Measurements from ENCODE around the gene BAK1.
"Not testable (repeated sequence)": the region's sequence is repeated elsewhere in the genome, so short reads cannot be mapped to it uniquely, and the experiment has no call there.

BAK1 gene

DNA sequence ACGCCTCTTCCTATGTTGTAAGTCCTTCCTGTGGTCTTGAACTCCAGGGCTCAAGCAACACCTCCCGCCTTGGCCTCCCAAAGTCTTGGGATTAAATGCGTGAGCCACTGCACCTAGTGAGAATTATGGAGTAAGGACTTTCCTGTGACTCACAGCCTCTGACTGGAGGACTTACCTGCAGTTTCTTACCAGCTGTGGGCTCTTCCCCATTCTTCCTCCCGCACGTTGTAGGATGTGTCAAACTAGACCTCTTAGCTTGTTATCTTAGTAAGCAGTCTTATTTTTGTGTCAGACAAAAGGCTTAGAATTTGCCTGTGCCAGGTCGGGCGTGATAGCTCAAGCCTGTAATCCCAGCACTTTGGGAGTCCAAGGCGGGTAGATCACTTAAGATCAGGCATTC lies 30.9 kb downstream of the BAK1 start:
- H3K36me3 ChIP-seq (ENCODE audit: control insufficient read depth, insufficient read depth, low read length), result no peaks in the 10 kb centered on the region
- no peaks in the 10 kb centered on the region for H3K9me3 ChIP-seq (ENCODE audit: control insufficient read depth, insufficient read depth, low read depth, low read length)
- H3K4me1 ChIP-seq (ENCODE audit: control insufficient read depth, insufficient read depth, low read length), result peaks cover 13% of the 10 kb centered on the region; the same call in 1 of the 2 replicates
- H3K4me3 ChIP-seq (ENCODE audit: low read depth, low read length), result no peak overlapping the region
- H3K27me3 ChIP-seq (ENCODE audit: control insufficient read depth, insufficient read depth, low read length), result no peaks in the 10 kb centered on the region
- H3K9ac ChIP-seq (ENCODE audit: low read length), result no peak overlapping the region
- H3K27ac ChIP-seq (ENCODE audit: low read depth, low read length), result no peak overlapping the region

DNA sequence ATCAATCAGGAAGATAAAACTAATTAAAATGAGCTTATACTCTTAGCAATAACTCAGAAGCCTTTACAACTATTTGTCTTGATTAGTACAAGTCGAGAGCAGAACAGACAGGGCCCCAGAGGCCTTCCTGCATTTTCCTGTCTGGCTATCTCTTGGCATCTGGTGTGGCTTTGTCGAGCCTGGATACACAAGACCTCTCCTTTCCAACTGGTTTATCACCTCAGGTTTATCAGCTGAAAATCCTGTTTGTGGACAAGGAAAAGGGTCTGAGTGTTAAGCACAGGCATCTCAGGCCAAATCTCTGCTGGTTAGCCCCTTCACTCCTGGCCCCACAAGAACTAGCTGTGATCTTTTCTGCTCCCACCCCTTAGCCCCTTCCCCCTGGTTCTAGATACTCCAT lies 32.6 kb downstream of the BAK1 start:
- no peaks in the 10 kb centered on the region for H3K36me3 ChIP-seq (ENCODE audit: control insufficient read depth, insufficient read depth, low read length)
- H3K9me3 ChIP-seq (ENCODE audit: control insufficient read depth, insufficient read depth, low read depth, low read length), result no peaks in the 10 kb centered on the region
- no peaks in the 10 kb centered on the region for H3K27me3 ChIP-seq (ENCODE audit: control insufficient read depth, insufficient read depth, low read length)
- H3K27ac ChIP-seq (ENCODE audit: low read depth, low read length), result no peak overlapping the region
- H3K4me3 ChIP-seq (ENCODE audit: low read depth, low read length), result no peak overlapping the region
- no peak overlapping the region for H3K9ac ChIP-seq (ENCODE audit: low read length)
- peaks cover 13% of the 10 kb centered on the region; the same call in 1 of the 2 replicates for H3K4me1 ChIP-seq (ENCODE audit: control insufficient read depth, insufficient read depth, low read length)

GRCh38 chr6:33546766-33547165 lies 33.3 kb downstream of the BAK1 start:
- Histone ChIP-seq H3K36me3 (ENCODE audit: control insufficient read depth, insufficient read depth, low read length) (no peaks in the 10 kb centered on the region), H3K27ac (ENCODE audit: low read depth, low read length) (no peak overlapping the region), H3K4me3 (ENCODE audit: low read depth, low read length) (no peak overlapping the region), H3K4me1 (ENCODE audit: control insufficient read depth, insufficient read depth, low read length) (peaks cover 13% of the 10 kb centered on the region; the same call in 1 of the 2 replicates), H3K27me3 (ENCODE audit: control insufficient read depth, insufficient read depth, low read length) (no peaks in the 10 kb centered on the region), H3K9ac (ENCODE audit: low read length) (no peak overlapping the region), H3K9me3 (ENCODE audit: control insufficient read depth, insufficient read depth, low read depth, low read length) (no peaks in the 10 kb centered on the region)

DNA sequence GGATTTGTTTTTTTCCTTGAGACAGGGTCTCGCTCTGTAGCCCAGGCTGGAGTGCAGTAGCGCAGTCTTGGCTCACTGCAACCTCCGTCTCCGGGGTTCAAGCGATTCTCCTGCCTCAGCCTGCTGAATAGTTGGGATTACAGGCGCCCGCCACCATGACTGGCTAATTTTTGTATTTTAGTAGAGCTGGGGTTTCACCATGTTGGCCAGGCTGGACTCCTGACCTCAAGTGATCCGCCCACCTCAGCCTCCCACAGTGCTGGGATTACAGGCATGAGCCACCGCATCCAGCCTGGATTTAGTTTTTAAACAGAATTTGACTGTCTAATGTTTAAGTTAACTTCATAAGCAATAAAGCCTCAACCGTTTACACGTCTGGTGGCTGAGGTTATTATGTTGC lies 34.8 kb downstream of the BAK1 start:
- H3K27me3 ChIP-seq (ENCODE audit: control insufficient read depth, insufficient read depth, low read length); H3K36me3 ChIP-seq (ENCODE audit: control insufficient read depth, insufficient read depth, low read length); H3K9me3 ChIP-seq (ENCODE audit: control insufficient read depth, insufficient read depth, low read depth, low read length); H3K27ac ChIP-seq (ENCODE audit: low read depth, low read length); H3K9ac ChIP-seq (ENCODE audit: low read length); H3K4me3 ChIP-seq (ENCODE audit: low read depth, low read length): not testable (repeated sequence)
- H3K4me1 ChIP-seq (ENCODE audit: control insufficient read depth, insufficient read depth, low read length), result peaks cover 13% of the 10 kb centered on the region; the same call in 1 of the 2 replicates

DNA sequence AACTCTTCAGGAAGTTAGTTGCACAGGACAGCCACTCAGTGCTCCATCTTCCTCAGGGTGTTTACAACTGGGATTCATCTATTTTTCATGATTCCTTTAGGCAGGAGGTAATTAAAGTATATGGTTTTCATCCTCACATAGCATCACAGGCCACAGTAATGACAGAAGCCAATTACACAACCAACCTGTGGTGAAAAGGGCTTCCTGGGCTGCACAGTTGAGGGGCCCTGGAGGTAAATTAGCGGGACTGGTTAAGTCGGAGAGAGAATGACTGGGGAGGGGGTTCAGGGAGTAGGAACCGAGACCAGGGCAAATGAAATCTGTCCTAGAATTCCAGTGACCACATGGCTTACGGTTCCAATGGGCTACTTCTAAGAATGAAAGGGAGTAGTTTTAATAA lies 37.0 kb downstream of the BAK1 start:
- no peaks in the 10 kb centered on the region for H3K9me3 ChIP-seq (ENCODE audit: control insufficient read depth, insufficient read depth, low read depth, low read length)
- H3K4me1 ChIP-seq (ENCODE audit: control insufficient read depth, insufficient read depth, low read length), result peaks cover 5% of the 10 kb centered on the region; the same call in 1 of the 2 replicates
- no peak overlapping the region for H3K9ac ChIP-seq (ENCODE audit: low read length)
- H3K27ac ChIP-seq (ENCODE audit: low read depth, low read length), result no peak overlapping the region
- H3K36me3 ChIP-seq (ENCODE audit: control insufficient read depth, insufficient read depth, low read length), result no peaks in the 10 kb centered on the region
- no peaks in the 10 kb centered on the region for H3K27me3 ChIP-seq (ENCODE audit: control insufficient read depth, insufficient read depth, low read length)
- H3K4me3 ChIP-seq (ENCODE audit: low read depth, low read length), result no peak overlapping the region

- Histone ChIP-seq H3K27ac (ENCODE audit: low read depth, low read length) (no peak overlapping the region), H3K36me3 (ENCODE audit: control insufficient read depth, insufficient read depth, low read length) (no peaks in the 10 kb centered on the region), H3K27me3 (ENCODE audit: control insufficient read depth, insufficient read depth, low read length) (no peaks in the 10 kb centered on the region), H3K4me3 (ENCODE audit: low read depth, low read length) (no peak overlapping the region), H3K9me3 (ENCODE audit: control insufficient read depth, insufficient read depth, low read depth, low read length) (no peaks in the 10 kb centered on the region), H3K9ac (ENCODE audit: low read length) (no peak overlapping the region), H3K4me1 (ENCODE audit: control insufficient read depth, insufficient read depth, low read length) (no peaks in the 10 kb centered on the region)
Measured at GRCh38 chr6:33540768-33541167, 39.3 kb downstream of the BAK1 start.

- Histone ChIP-seq H3K4me3 (ENCODE audit: low read depth, low read length) (no peak overlapping the region), H3K36me3 (ENCODE audit: control insufficient read depth, insufficient read depth, low read length) (no peaks in the 10 kb centered on the region), H3K4me1 (ENCODE audit: control insufficient read depth, insufficient read depth, low read length) (no peaks in the 10 kb centered on the region), H3K9me3 (ENCODE audit: control insufficient read depth, insufficient read depth, low read depth, low read length) (no peaks in the 10 kb centered on the region), H3K27me3 (ENCODE audit: control insufficient read depth, insufficient read depth, low read length) (no peaks in the 10 kb centered on the region), H3K27ac (ENCODE audit: low read depth, low read length) (no peak overlapping the region), H3K9ac (ENCODE audit: low read length) (no peak overlapping the region)
Measured at GRCh38 chr6:33534702-33535101, 45.4 kb downstream of the BAK1 start.

DNA sequence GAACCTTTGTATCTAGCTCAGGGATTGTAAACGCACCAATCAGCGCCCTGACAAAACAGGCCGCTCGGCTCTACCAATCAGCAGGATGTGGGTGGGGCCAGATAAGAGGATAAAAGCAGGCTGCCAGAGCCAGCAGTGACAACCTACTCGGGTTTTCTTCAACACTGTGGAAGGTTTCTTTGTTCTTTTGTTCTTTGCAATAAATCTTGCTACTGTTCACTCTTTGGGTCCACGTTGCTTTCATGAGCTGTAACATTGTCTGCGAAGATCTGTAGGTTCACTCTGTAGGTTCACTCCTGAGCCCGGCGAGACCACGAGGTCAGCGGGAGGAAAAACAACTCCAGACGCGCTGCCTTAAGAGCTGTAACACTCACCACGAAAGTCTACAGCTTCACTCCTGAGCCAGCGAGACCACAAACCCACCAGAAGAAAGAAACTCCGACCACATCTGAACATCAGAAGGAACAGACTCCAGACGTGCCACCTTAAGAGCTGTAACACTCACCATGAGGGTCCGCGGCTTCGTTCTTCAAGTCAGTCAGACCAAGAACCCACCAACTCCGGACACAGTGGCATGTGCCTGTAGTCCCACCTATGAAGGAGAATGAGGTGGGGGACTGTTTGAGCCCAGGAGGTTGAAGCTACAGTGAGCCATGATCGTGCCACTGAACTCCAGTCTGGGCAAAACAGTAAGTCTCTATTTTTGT lies 46.8 kb downstream of the BAK1 start:
- H3K27ac ChIP-seq (ENCODE audit: low read depth, low read length); H3K9ac ChIP-seq (ENCODE audit: low read length); H3K9me3 ChIP-seq (ENCODE audit: control insufficient read depth, insufficient read depth, low read depth, low read length); H3K4me1 ChIP-seq (ENCODE audit: control insufficient read depth, insufficient read depth, low read length); H3K36me3 ChIP-seq (ENCODE audit: control insufficient read depth, insufficient read depth, low read length); H3K27me3 ChIP-seq (ENCODE audit: control insufficient read depth, insufficient read depth, low read length); H3K4me3 ChIP-seq (ENCODE audit: low read depth, low read length): not testable (repeated sequence)

GRCh38 chr6:33532431-33532830 lies 47.6 kb downstream of the BAK1 start:
- H3K27me3 ChIP-seq (ENCODE audit: control insufficient read depth, insufficient read depth, low read length); H3K27ac ChIP-seq (ENCODE audit: low read depth, low read length); H3K36me3 ChIP-seq (ENCODE audit: control insufficient read depth, insufficient read depth, low read length); H3K9ac ChIP-seq (ENCODE audit: low read length); H3K4me1 ChIP-seq (ENCODE audit: control insufficient read depth, insufficient read depth, low read length); H3K9me3 ChIP-seq (ENCODE audit: control insufficient read depth, insufficient read depth, low read depth, low read length); H3K4me3 ChIP-seq (ENCODE audit: low read depth, low read length): not testable (repeated sequence)

DNA sequence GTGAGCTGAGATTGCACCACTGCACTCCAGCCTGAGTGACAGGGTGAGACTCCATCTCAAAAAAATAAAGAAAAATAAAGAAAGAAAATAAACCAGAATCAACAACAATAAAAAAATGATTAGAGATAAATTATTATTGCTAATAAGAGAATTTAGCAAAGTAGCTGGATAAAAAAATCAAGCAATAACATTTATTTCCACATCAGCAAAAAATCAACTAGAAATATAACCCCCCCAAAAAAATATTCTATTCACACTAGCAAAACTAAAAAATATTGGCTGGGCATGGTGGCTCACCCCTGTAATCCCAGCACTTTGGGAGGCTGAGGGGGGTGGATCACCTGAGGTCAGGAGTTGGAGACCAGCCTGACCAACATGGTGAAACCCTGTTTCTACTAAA lies 49.5 kb downstream of the BAK1 start:
- not testable (repeated sequence) for H3K4me1 ChIP-seq (ENCODE audit: control insufficient read depth, insufficient read depth, low read length)

More for the DNA sequence above, 49.5 kb downstream of the BAK1 start:
- not testable (repeated sequence) for H3K4me3 ChIP-seq (ENCODE audit: low read depth, low read length); H3K9me3 ChIP-seq (ENCODE audit: control insufficient read depth, insufficient read depth, low read depth, low read length); H3K36me3 ChIP-seq (ENCODE audit: control insufficient read depth, insufficient read depth, low read length); H3K27me3 ChIP-seq (ENCODE audit: control insufficient read depth, insufficient read depth, low read length); H3K27ac ChIP-seq (ENCODE audit: low read depth, low read length); H3K9ac ChIP-seq (ENCODE audit: low read length)

Data from HUES6 (cell line).